HG03095 (cell line): Measurements from ENCODE around the gene GARNL3.

ENCODE experiments used
- ATAC-seq: cut with Tn5 transposase; IDR thresholded peaks from one replicate; pipeline ENCODE4 v1.9.1; 2021; ENCODE audit warnings: moderate library complexity; ENCODE audit not compliant: unreplicated experiment

The GARNL3 gene, protein sequence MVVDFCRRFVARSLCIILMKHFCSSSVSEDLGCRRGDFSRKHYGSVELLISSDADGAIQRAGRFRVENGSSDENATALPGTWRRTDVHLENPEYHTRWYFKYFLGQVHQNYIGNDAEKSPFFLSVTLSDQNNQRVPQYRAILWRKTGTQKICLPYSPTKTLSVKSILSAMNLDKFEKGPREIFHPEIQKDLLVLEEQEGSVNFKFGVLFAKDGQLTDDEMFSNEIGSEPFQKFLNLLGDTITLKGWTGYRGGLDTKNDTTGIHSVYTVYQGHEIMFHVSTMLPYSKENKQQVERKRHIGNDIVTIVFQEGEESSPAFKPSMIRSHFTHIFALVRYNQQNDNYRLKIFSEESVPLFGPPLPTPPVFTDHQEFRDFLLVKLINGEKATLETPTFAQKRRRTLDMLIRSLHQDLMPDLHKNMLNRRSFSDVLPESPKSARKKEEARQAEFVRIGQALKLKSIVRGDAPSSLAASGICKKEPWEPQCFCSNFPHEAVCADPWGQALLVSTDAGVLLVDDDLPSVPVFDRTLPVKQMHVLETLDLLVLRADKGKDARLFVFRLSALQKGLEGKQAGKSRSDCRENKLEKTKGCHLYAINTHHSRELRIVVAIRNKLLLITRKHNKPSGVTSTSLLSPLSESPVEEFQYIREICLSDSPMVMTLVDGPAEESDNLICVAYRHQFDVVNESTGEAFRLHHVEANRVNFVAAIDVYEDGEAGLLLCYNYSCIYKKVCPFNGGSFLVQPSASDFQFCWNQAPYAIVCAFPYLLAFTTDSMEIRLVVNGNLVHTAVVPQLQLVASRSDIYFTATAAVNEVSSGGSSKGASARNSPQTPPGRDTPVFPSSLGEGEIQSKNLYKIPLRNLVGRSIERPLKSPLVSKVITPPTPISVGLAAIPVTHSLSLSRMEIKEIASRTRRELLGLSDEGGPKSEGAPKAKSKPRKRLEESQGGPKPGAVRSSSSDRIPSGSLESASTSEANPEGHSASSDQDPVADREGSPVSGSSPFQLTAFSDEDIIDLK

DNA sequence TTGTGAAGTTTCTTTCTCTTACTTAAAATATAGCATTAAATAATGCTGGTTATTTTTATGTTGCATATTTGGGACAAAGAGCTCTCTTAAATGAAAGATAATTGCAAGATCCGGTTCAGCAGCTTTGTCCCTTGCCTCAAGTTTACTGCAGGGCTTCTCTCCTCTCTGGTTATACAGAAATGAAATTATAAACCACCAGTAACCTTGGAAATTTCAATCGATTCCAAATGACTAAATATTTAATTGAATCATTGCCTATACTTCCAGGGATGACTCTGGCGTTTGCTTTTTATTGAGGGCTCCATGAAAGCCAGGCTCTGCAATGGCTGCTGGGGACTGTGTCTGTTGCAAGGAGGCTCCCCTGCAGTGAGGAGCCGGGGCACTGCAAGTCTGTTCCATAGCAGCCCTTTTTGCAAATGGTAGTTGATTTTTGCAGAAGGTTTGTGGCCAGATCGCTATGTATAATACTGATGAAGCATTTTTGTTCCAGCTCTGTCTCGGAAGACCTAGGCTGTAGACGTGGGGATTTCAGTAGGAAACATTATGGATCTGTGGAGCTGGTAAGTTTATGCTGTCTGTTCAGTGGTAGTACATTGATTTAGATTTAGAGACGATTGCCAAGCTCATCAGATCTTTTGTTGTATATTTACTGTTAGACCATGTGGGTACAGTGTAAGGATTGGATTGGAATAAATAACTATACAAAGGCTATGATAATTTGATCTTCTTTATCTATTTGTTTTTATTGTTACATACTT is at the start of gene GARNL3:
TSS of gene GARNL3 (plus strand) at position 313 of the 758 bp plus-strand sequence. CDS start at position 417, 104 bp downstream.
- no peak for ATAC-seq

- ATAC-seq: no peak
Observed at GRCh38 chr9:127215268-127216209, 49.0 kb upstream of the GARNL3 start.

DNA sequence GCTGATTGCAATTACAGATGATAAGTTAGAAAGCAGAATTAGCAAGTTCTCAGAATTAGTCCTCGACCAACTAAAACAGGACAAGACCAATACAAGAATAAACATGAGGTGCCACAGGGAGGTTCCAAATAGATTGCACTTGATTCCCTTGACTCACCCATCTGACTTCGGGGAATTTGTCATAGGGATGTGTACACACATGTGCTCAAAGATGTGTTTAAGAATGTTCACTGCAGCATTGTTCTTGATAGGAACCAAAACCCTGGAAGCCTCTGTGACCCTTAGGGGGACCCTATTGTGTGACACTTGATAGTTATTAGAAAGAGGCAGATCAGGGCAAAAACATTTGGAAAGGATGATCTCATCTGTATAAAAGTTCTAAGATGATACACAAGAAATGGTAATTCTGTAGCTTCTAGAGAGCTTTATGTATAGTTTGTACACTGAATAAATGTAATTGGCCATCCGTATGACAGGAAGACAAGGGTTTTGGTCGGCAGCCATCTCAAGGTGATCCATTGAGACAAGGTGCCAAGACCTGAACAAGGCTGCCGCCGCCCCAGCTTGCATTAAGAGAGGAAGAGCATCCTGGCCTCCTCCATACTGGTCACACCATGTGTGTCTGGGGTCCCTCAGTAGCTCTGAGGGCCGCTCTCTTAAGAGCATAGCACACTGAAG is 48.2 kb upstream of the GARNL3 start:
- ATAC-seq: no peak

- ATAC-seq: no peak
Observed at GRCh38 chr9:127216888-127217217, 47.7 kb upstream of the GARNL3 start.

DNA sequence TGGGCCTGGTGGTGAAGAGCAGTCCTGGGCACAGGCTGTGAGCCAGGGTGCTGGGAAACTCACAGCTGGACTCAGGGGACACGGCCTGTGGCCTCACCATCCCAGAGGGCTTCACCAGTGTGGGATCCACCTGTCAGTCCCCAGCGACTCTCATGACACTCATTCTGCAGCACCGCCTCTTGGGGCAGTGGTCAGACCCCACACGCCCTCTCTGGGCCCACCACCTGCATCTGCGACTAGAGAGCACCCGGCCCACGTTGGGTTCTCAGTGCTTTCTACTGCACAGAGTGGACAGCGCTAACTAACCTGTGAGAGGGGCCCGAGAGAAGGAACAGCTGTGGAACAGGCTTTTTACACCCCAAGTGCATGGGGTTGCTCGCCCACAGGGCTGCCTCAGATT is 45.8 kb upstream of the GARNL3 start:
- no peak for ATAC-seq

- ATAC-seq: no peak
Observed at GRCh38 chr9:127219520-127219919, 45.1 kb upstream of the GARNL3 start.

DNA sequence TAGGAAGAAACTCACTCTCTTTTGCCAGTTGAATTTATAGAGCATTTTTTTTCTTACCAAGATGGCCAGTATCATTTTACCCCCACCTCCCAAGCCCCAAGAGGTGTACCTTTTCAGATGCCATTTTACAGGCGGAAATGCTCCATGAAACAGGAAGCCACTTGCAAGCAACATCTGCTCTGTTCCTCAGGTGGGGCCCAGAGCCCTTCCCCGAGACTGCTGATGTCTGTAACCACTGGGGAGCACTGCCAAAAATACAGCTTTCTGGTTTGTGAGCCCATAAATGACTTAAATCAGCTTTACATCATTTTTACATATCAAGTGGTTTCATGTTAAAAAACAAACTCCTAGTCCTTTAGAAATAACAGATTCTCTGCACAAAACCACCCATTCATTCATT is 42.9 kb upstream of the GARNL3 start:
- no peak for ATAC-seq

GRCh38 chr9:127222388-127223095 is 42.0 kb upstream of the GARNL3 start:
- no peak for ATAC-seq

GRCh38 chr9:127223266-127223665 is 41.3 kb upstream of the GARNL3 start:
- no peak for ATAC-seq

DNA sequence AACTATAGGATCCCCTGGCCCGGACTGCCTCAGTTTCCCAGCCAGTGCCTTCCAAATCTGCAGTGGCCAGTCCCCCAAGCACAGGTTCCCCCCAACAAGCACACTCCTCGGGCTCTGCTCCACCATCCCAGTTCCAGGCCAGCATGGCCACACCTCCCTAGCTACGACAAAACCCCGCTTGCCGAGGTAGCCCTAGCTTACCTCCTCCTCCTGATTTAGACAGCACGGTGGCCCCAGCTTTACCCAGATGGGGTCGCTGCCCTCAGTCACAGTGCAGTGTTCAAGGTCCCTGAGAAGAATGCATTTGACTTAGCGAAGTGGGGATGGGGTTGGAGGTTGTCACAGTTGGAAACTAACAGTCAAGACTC is 40.8 kb upstream of the GARNL3 start:
- no peak for ATAC-seq

- peak; percentile 53 for ATAC-seq
Observed at GRCh38 chr9:127224178-127224882, 40.2 kb upstream of the GARNL3 start.

GRCh38 chr9:127224883-127225739 is 39.5 kb upstream of the GARNL3 start:
- ATAC-seq: peak; percentile 35

- ATAC-seq: no peak
Observed at GRCh38 chr9:127225801-127226625, 38.6 kb upstream of the GARNL3 start.

DNA sequence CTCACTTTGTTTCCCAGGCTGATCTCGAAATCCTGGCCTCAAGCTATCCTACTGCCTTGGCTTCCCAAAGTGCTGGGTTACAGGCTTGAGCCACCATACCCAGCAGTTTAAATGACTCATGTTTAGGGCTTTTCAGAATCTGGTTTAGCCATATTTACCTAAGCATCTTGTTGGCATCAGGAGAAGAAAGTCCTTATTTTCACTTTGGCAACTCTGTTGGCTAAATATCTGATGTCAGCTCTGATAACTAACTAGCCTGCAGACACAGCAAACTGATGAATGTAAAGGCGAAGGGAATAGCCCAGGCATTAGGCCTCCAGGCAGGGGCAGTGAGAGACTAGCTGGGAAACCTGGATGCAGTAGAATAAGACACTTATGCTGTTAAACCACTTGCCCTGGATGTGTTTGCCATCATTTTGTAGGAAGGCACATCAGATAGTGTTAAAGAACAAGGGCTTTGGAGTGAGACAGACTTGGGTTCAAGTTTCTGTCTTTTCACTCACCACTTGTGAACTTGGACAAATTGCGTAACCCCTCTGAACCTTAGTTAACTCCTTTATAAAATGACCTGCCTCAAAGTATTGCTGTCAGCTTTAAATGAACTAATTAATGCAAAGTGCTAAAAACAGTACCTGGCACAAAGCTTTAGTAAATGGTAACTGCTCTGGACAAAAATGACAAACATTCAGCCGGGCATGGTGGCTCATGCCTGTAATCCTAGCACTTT is 34.7 kb upstream of the GARNL3 start:
- ATAC-seq: no peak

- ATAC-seq: no peak
Observed at GRCh38 chr9:127231666-127232065, 32.9 kb upstream of the GARNL3 start.
